Esophagus muscularis mucosa (tissue), 3 donors: ENCODE measurements around the gene ASIC2.

ENCODE experiments used
- CTCF ChIP-seq, 3 experiments: fragments of 200-600 bp in 2 of 3; fragments of 450-650 bp in 1 of 3; sonication (generic) in 2 of 3; IDR thresholded peaks; one replicate each; pipeline ENCODE4 v1.5.1; 2017 to 2019; ENCODE audit warnings: antibody characterized with exemption in 3 of 3, mild to moderate bottlenecking in 2 of 3, moderate library complexity in 1 of 3
- POLR2A ChIP-seq: fragments of 450-650 bp; IDR thresholded peaks from one replicate; pipeline ENCODE4 v1.6.1; 2017; ENCODE audit warnings: antibody characterized with exemption, moderate library complexity, mild to moderate bottlenecking, low read depth

GRCh38 chr17:33199571-33200510, 93.3 kb downstream of the ASIC2 start:
- TF ChIP-seq POLR2A (no peak), CTCF (IDR thresholded peaks at IDR 0.05) (no peak)
